Endothelial cell of umbilical vein (primary cell): Measurements from ENCODE around the gene MAPK4. TPM values are rescaled to one million over a fixed set of nuclear protein-coding genes. Genes with fewer than 3 reads are reported as not detected.

Experiments used
- BruUV-seq: library from RNA; stranded (reverse); fragments of 400-500 nt; replicated peaks from 2 replicates; lab custom pipeline; 2021; lab: Mats Ljungman, UMichigan
- CTCF ChIA-PET: fragments of 300-600, 350-600 bp; sonication (Branson Sonifier 250); formaldehyde crosslinking; loops from one replicate; lab custom pipeline; 2021; ENCODE audit warnings: antibody characterized with exemption, inconsistent platforms; lab: Charles Lee
- POLR2A ChIA-PET: fragments of 300-600, 350-600 bp; sonication (Branson Sonifier 250); formaldehyde crosslinking; loops from one replicate; lab custom pipeline; 2021; ENCODE audit warnings: antibody characterized with exemption, inconsistent platforms; lab: Charles Lee
- DNase-seq: peaks from one replicate; pipeline ENCODE4 v3.0.0-alpha.2; 2011; ENCODE audit warnings: low read depth, low spot score
- FAIRE-seq: peaks from 2 replicates; lab custom pipeline; 2011; peaks lifted over from hg19 to GRCh38; lab: Jason Lieb, UNC
- H2AFZ ChIP-seq: 2 replicates; pipeline ENCODE4 v1.6.0; 2012; ENCODE audit warnings: low read depth, low read length, control low read depth, inconsistent platforms
- H3K27ac ChIP-seq: 2 replicates; pipeline ENCODE4 v1.5.1; 2011; ENCODE audit warnings: low read depth, mild to moderate bottlenecking, control low read depth, low read length, moderate library complexity; ENCODE audit not compliant: insufficient read depth
- H3K27me3 ChIP-seq, 2 experiments: 2 replicates each; pipeline versions ENCODE4 v1.6.0 to v1.6.1; 2011; ENCODE audit warnings: low read length in 2 of 2, mixed read lengths in 1 of 2; ENCODE audit not compliant: control insufficient read depth in 2 of 2, insufficient read depth in 2 of 2
- H3K36me3 ChIP-seq, 2 experiments: 2 replicates in 1 of 2; 3 replicates in 1 of 2; pipeline ENCODE4 v1.5.1; 2011; ENCODE audit warnings: low read length in 2 of 2, mild to moderate bottlenecking in 1 of 2, moderate library complexity in 1 of 2; ENCODE audit not compliant: control insufficient read depth in 2 of 2, insufficient read depth in 2 of 2; ENCODE audit errors: extremely low read depth in 1 of 2
- H3K4me1 ChIP-seq: 3 replicates; pipeline ENCODE4 v1.5.1; 2011; ENCODE audit warnings: mild to moderate bottlenecking, low read length; ENCODE audit not compliant: control insufficient read depth, insufficient read depth; ENCODE audit errors: extremely low read depth
- H3K4me2 ChIP-seq: 2 replicates; pipeline ENCODE4 v1.6.1; 2011; ENCODE audit warnings: low read length, control low read depth, mixed read lengths; ENCODE audit not compliant: insufficient read depth
- H3K4me3 ChIP-seq, 3 experiments: fragments of 200-600 bp in 1 of 3; sonication (generic), shearing (Covaris generic) in 1 of 3; replicated peaks in 1 of 3; 2 replicates each; pipeline ENCODE4 v1.5.1; 2011 to 2016; ENCODE audit warnings: control low read depth in 3 of 3, low read length in 3 of 3, mild to moderate bottlenecking in 2 of 3, inconsistent platforms in 1 of 3, low read depth in 1 of 3, moderate library complexity in 1 of 3; ENCODE audit not compliant: insufficient read depth in 1 of 3
- H3K79me2 ChIP-seq: 2 replicates; pipeline ENCODE4 v1.6.0; 2012; ENCODE audit warnings: low read length, inconsistent platforms; ENCODE audit not compliant: control insufficient read depth, insufficient read depth
- H3K9ac ChIP-seq: replicated peaks from 2 replicates; pipeline ENCODE3; 2011; ENCODE audit warnings: low read length, control low read depth; ENCODE audit not compliant: insufficient read depth; ENCODE audit errors: extremely low read depth
- H3K9me1 ChIP-seq: replicated peaks from 3 replicates; pipeline ENCODE4 v1.6.0; 2011; ENCODE audit warnings: mild to moderate bottlenecking, low read length; ENCODE audit not compliant: control insufficient read depth, insufficient read depth; ENCODE audit errors: extremely low read depth
- H3K9me3 ChIP-seq: replicated peaks from 2 replicates; pipeline ENCODE4 v1.5.1; 2012; ENCODE audit warnings: low read length, inconsistent platforms; ENCODE audit not compliant: control insufficient read depth, insufficient read depth
- H4K20me1 ChIP-seq: replicated peaks from 2 replicates; pipeline ENCODE3; 2011; ENCODE audit warnings: mild to moderate bottlenecking, low read length; ENCODE audit not compliant: control insufficient read depth, insufficient read depth; ENCODE audit errors: extremely low read depth
- EZH2 ChIP-seq: IDR thresholded peaks from 2 replicates; pipeline ENCODE4 v1.6.1; 2012; ENCODE audit warnings: borderline replicate concordance, low read depth, mild to moderate bottlenecking, moderate library complexity, low read length, inconsistent platforms; ENCODE audit not compliant: severe bottlenecking
- FOS ChIP-seq: IDR thresholded peaks from 2 replicates; pipeline ENCODE4 v1.6.1; 2011; ENCODE audit warnings: mild to moderate bottlenecking, low read length, moderate library complexity, borderline replicate concordance; ENCODE audit not compliant: insufficient read depth
- GATA2 ChIP-seq: IDR thresholded peaks from 2 replicates; pipeline ENCODE4 v1.7.0; 2011; ENCODE audit warnings: low read depth, mild to moderate bottlenecking, moderate library complexity, mixed read lengths, low read length; ENCODE audit not compliant: insufficient read length, insufficient read depth
- JUN ChIP-seq: IDR thresholded peaks from 2 replicates; pipeline ENCODE4 v1.6.1; 2011; ENCODE audit warnings: borderline replicate concordance, low read depth; ENCODE audit not compliant: insufficient read length, insufficient read depth
- MYC ChIP-seq: IDR thresholded peaks from one replicate; pipeline ENCODE4 v1.6.1; 2011; ENCODE audit warnings: mild to moderate bottlenecking, low read depth, low read length
- POLR2A ChIP-seq: IDR thresholded peaks from 2 replicates; pipeline ENCODE4 v1.6.1; 2012; ENCODE audit warnings: low read depth, mild to moderate bottlenecking, control low read depth, low read length
- POLR2AphosphoS5 ChIP-seq: IDR thresholded peaks from 2 replicates; pipeline ENCODE4 v1.6.1; 2012; ENCODE audit warnings: low read depth, mild to moderate bottlenecking, control low read depth, low read length, moderate library complexity; ENCODE audit not compliant: insufficient read depth
- dilution Hi-C: fragments of 300-500 bp; cut with MboI; formaldehyde crosslinking; loops from one replicate; pipeline ENCODE4 v1.15.0; 2019; ENCODE audit warnings: low sequenced_read_pairs; ENCODE audit not compliant: extremely low pct_ligation_motif_present
- intact Hi-C: fragments of 100-400 bp; cut with micrococcal nuclease; formaldehyde crosslinking; loops from one replicate; pipeline ENCODE4 v1.10.0; 2022
- polyA plus RNA-seq, 4 experiments: library from polyadenylated mRNA; depleted of rRNA in 3 of 4; stranded (reverse) in 3 of 4; unstranded in 1 of 4; fragments of >200 nt; gene quantifications; 2 replicates each; pipeline versions ENCODE4 v1.2.1 to v1.2.3, GENCODE V29; 2011 to 2012; ENCODE audit warnings: missing spikeins in 1 of 4
- total RNA-seq: library from RNA; stranded (reverse); gene quantifications from 2 replicates; pipeline ENCODE4 v1.2.3, GENCODE V29; 2021

MAPK4 gene
- total and polyA plus RNA-seq, 2 donors (not counting 3 experiments of a cell fraction or from before 2014, with no cell fraction given): not detected

DNA sequence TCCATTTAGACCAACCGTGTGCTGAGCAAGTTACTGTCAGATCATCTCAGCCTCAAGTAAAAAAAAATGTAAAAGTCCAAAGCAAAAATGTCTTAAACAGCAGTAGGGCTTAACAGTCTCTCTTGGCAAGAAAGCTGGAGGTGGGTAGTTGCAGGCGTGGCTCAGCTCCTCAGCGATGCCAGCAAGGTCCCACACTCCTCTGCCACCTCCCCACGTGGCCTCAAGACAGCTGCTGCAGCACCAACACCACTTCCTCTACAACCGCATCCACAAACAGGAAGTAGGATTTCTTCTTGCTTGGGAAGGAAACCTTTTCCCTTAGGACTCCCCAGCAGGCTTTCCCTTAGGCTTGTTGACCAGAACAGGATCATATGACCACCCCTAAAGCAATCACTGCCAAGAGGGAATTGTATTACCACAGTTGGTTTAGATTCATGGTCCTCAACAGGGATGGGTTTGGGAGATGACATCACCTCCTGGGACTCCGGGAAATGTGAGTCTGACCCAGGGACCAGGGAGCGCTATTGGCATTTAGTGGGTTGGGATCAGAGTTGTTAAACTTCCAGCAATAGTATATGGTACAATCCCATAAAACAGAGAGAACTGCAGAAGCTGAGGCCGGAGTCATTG lies 97.1 kb downstream of the MAPK4 start:
- no TSS peak for BruUV-seq
- Histone ChIP-seq H2AFZ (no peak overlapping the region), H3K9ac (no peak overlapping the region), H3K27me3 (no peaks in the 10 kb centered on the region), H3K4me2 (no peak overlapping the region), H3K27ac (no peak overlapping the region), H3K36me3 (no peaks in the 10 kb centered on the region), H3K79me2 (no peaks in the 10 kb centered on the region), H4K20me1 (no peaks in the 10 kb centered on the region), H3K4me3 (no peak overlapping the region), H3K9me3 (no peaks in the 10 kb centered on the region), H3K9me1 (no peaks in the 10 kb centered on the region), H3K4me1 (no peaks in the 10 kb centered on the region)
- intact Hi-C loops (no loop called here), dilution Hi-C loops (no loop called here)
- CTCF ChIA-PET: no interaction called here
- DNase-seq: no peak
- POLR2A ChIA-PET: no interaction called here
- no peak for FAIRE-seq
- TF ChIP-seq GATA2 (no peak), MYC (no peak), POLR2A (no peak), FOS (no peak), POLR2AphosphoS5 (no peak)

DNA sequence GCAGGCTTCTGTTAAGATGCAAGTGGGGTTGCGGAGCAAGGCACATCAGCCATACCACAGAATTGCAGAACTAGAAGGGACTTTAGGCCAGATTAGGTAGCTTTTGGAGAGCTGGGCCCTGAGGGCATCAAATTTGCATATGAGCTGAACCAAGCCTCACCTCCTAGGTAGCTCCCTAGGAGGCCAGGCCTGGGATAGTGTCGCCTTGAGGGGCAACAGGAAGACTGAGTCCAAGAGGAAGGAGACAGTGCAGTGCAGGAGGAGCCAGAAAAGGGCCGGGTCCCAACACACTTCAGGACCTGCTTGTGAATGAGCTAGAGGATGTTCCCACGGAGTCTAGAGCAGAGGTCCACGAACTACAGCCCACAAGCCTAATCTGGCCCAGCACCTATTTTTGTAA lies 98.7 kb downstream of the MAPK4 start:
- H4K20me1 ChIP-seq: no peaks in the 10 kb centered on the region
- H3K9ac ChIP-seq: no peak overlapping the region
- DNase-seq: no peak
- no TSS peak for BruUV-seq
- H3K36me3 ChIP-seq: no peaks in the 10 kb centered on the region
- H3K4me2 ChIP-seq: no peak overlapping the region
- H2AFZ ChIP-seq: no peak overlapping the region
- no peak for FAIRE-seq
- ChIA-PET CTCF (no interaction called here), POLR2A (no interaction called here)
- no peaks in the 10 kb centered on the region for H3K9me1 ChIP-seq
- no peaks in the 10 kb centered on the region for H3K9me3 ChIP-seq
- no peak overlapping the region for H3K4me3 ChIP-seq
- no peak for TF ChIP-seq GATA2
- no peak for TF ChIP-seq MYC
- no peak for TF ChIP-seq EZH2
- TF ChIP-seq JUN: no peak
- no peak for TF ChIP-seq FOS
- no peak for TF ChIP-seq POLR2AphosphoS5
- dilution Hi-C loops (no loop called here), intact Hi-C loops (no loop called here)
- H3K27me3 ChIP-seq: no peaks in the 10 kb centered on the region
- no peaks in the 10 kb centered on the region for H3K4me1 ChIP-seq
- H3K79me2 ChIP-seq: no peaks in the 10 kb centered on the region
- no peak overlapping the region for H3K27ac ChIP-seq
